Uterus (tissue), 4 donors: ENCODE data around the gene NLRP12. TPM values are rescaled to one million over a fixed set of nuclear protein-coding genes. Genes with fewer than 3 reads are reported as not detected.
"Not testable (repeated sequence)": the region's sequence is repeated elsewhere in the genome, so short reads cannot be mapped to it uniquely, and the experiment has no call there.

Experiments used
- DNase-seq, 2 donors: peaks; one replicate each; pipeline ENCODE4 v3.0.0-alpha.2; 2019 to 2020
- H3K27ac ChIP-seq, 2 donors: fragments of 200-600 bp; sonication (generic); 1 replicate in 1 of 2; 2 replicates in 1 of 2; pipeline ENCODE4 v1.5.1; 2016 to 2018
- H3K27me3 ChIP-seq, 2 donors: fragments of 200-600 bp; sonication (generic); one replicate each; pipeline ENCODE4 v1.5.1; 2018 to 2019; ENCODE audit warnings: control low read depth in 1 of 2
- H3K36me3 ChIP-seq, 2 donors: fragments of 200-600 bp; sonication (generic); one replicate each; pipeline ENCODE4 v1.5.1; 2019; ENCODE audit warnings: control low read depth in 1 of 2
- H3K4me1 ChIP-seq, 2 donors: fragments of 200-600 bp; sonication (generic); one replicate each; pipeline ENCODE4 v1.5.1; 2018 to 2019; ENCODE audit warnings: control low read depth in 1 of 2
- H3K4me3 ChIP-seq, 2 donors: fragments of 200-600 bp; sonication (generic); 1 replicate in 1 of 2; 2 replicates in 1 of 2; pipeline ENCODE4 v1.5.1; 2018 to 2019; ENCODE audit warnings: mild to moderate bottlenecking in 1 of 2
- H3K9me3 ChIP-seq, 2 donors: fragments of 200-600 bp; sonication (generic); one replicate each; pipeline ENCODE4 v1.5.1; 2019; ENCODE audit warnings: control low read depth in 1 of 2
- CTCF ChIP-seq, 4 experiments: fragments of 200-600 bp in 2 of 4; fragments of 450-650 bp in 2 of 4; sonication (generic) in 2 of 4; IDR thresholded peaks; one replicate each; pipeline ENCODE4 v1.5.1; 2016 to 2019; ENCODE audit warnings: antibody characterized with exemption in 4 of 4, mild to moderate bottlenecking in 2 of 4, moderate library complexity in 1 of 4
- POLR2A ChIP-seq, 2 donors: fragments of 450-650 bp; IDR thresholded peaks; one replicate each; pipeline ENCODE4 v1.6.1; 2016; ENCODE audit warnings: antibody characterized with exemption in 2 of 2, mild to moderate bottlenecking in 1 of 2, moderate library complexity in 1 of 2
- intact Hi-C: fragments of 100-400 bp; cut with DNase I; formaldehyde crosslinking; loops from one replicate; pipeline ENCODE4 v1.15.1; 2023; ENCODE audit warnings: low total_unique reads
- total RNA-seq, 4 donors: library from RNA; depleted of rRNA in 3 of 4; stranded (reverse); fragments of >200 nt in 3 of 4; gene quantifications; one replicate each; pipeline versions ENCODE4 v1.1.0 to v1.2.4, GENCODE V29; 2014 to 2023
- donor health status: DM: yes; HTN: yes; CAD: no.

The NLRP12 gene
- total RNA-seq, 4 donors from 2014 or later, result 0.34 to 0.90 (median 0.59) TPM; not detected in 1

- no peak for DNase-seq
- no peaks in the 10 kb centered on the region for H3K36me3 ChIP-seq
- H3K4me3 ChIP-seq, result no peak overlapping the region
- H3K27ac ChIP-seq, result no peak overlapping the region
- H3K4me1 ChIP-seq, result no peaks in the 10 kb centered on the region
- no peaks in the 10 kb centered on the region for H3K27me3 ChIP-seq
- H3K9me3 ChIP-seq, result no peaks in the 10 kb centered on the region
- intact Hi-C loops, result no loop called here
- TF ChIP-seq POLR2A (IDR thresholded peaks at IDR 0.05) (no peak), CTCF (IDR thresholded peaks at IDR 0.05) (no peak)
Observed at GRCh38 chr19:53786744-53787143, 37.4 kb downstream of the NLRP12 start.

- intact Hi-C loops, result no loop called here
- Histone ChIP-seq H3K36me3 (no peaks in the 10 kb centered on the region), H3K27me3 (no peaks in the 10 kb centered on the region), H3K4me1 (no peaks in the 10 kb centered on the region), H3K27ac (no peak overlapping the region), H3K4me3 (no peak overlapping the region), H3K9me3 (no peaks in the 10 kb centered on the region)
- TF ChIP-seq CTCF (IDR thresholded peaks at IDR 0.05) (no peak), POLR2A (IDR thresholded peaks at IDR 0.05) (no peak)
- DNase-seq, result no peak
Observed at GRCh38 chr19:53785196-53785889, 38.8 kb downstream of the NLRP12 start.

GRCh38 chr19:53782698-53783097 lies 41.4 kb downstream of the NLRP12 start:
- no peaks in the 10 kb centered on the region for H3K4me1 ChIP-seq
- DNase-seq, result no peak
- TF ChIP-seq POLR2A (IDR thresholded peaks at IDR 0.05), result no peak
- TF ChIP-seq CTCF (IDR thresholded peaks at IDR 0.05), result no peak
- no peak overlapping the region for H3K4me3 ChIP-seq
- no peaks in the 10 kb centered on the region for H3K9me3 ChIP-seq
- no peaks in the 10 kb centered on the region for H3K36me3 ChIP-seq
- intact Hi-C loops, result no loop called here
- no peaks in the 10 kb centered on the region for H3K27me3 ChIP-seq
- no peak overlapping the region for H3K27ac ChIP-seq

- H3K4me3 ChIP-seq, intact Hi-C loops, DNase-seq, H3K27me3 ChIP-seq, H3K27ac ChIP-seq, H3K4me1 ChIP-seq, H3K9me3 ChIP-seq, H3K36me3 ChIP-seq: not testable (repeated sequence)
Observed at GRCh38 chr19:53781332-53781731, 42.8 kb downstream of the NLRP12 start.

- Histone ChIP-seq H3K27ac (no peak overlapping the region), H3K4me3 (no peak overlapping the region), H3K4me1 (no peaks in the 10 kb centered on the region), H3K27me3 (no peaks in the 10 kb centered on the region), H3K36me3 (no peaks in the 10 kb centered on the region), H3K9me3 (no peaks in the 10 kb centered on the region)
- no peak for DNase-seq
- TF ChIP-seq POLR2A (IDR thresholded peaks at IDR 0.05) (no peak), CTCF (IDR thresholded peaks at IDR 0.05) (no peak)
- intact Hi-C loops, result no loop called here
Observed at GRCh38 chr19:53780506-53780905, 43.6 kb downstream of the NLRP12 start.

- Histone ChIP-seq H3K9me3 (no peaks in the 10 kb centered on the region), H3K27ac (no peak overlapping the region), H3K4me1 (no peaks in the 10 kb centered on the region), H3K36me3 (no peaks in the 10 kb centered on the region), H3K4me3 (no peak overlapping the region), H3K27me3 (no peaks in the 10 kb centered on the region)
- TF ChIP-seq POLR2A (IDR thresholded peaks at IDR 0.05), result no peak
- TF ChIP-seq CTCF (IDR thresholded peaks at IDR 0.05), result no peak
- intact Hi-C loops, result no loop called here
- DNase-seq, result no peak
Observed at GRCh38 chr19:53775524-53775923, 48.6 kb downstream of the NLRP12 start.

GRCh38 chr19:53774491-53774890 lies 49.6 kb downstream of the NLRP12 start:
- intact Hi-C loops, DNase-seq, H3K4me1 ChIP-seq, H3K27ac ChIP-seq, H3K36me3 ChIP-seq, H3K4me3 ChIP-seq, H3K27me3 ChIP-seq, H3K9me3 ChIP-seq: not testable (repeated sequence)
